C4-2B (cell line): ENCODE data around the gene SLC38A6.
"Not testable (repeated sequence)": the region's sequence is repeated elsewhere in the genome, so short reads cannot be mapped to it uniquely, and the experiment has no call there.

Source experiments
- H3K27ac ChIP-seq: fragments of 450-650 bp; 2 replicates; pipeline ENCODE4 v1.5.1; 2017
- ZFX ChIP-seq: fragments of 450-650 bp; IDR thresholded peaks from 2 replicates; pipeline ENCODE4 v1.6.1; 2017
- TF ChIP-seq, protein P1 (sequence below): fragments of 450-650 bp; conservative IDR thresholded peaks from 2 replicates; pipeline ENCODE4 v1.5.1; 2017; ENCODE audit warnings: mild to moderate bottlenecking

The SLC38A6 gene

DNA sequence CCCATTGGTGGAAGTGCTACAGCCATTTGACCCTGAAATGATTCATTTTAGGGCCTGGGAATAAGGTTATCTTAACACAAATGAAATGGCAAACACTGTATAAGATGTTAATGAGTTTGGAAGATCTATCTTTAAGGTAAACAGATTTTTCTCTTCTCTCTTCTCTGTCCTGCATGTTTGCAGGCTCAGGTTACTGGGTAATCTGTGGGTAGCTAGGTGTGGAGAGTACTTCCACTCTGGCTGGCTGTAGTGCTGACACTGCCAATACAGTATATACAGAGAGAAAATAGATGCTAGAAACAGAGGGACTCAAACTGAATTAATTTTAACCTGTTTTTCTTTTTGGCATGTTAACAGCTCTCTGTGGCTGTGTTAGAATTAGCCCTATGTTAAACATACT is 84.6 kb downstream of the SLC38A6 start:
- no peak overlapping the region for H3K27ac ChIP-seq
- no peak for TF ChIP-seq ZFX
- TF ChIP-seq, protein P1, sequence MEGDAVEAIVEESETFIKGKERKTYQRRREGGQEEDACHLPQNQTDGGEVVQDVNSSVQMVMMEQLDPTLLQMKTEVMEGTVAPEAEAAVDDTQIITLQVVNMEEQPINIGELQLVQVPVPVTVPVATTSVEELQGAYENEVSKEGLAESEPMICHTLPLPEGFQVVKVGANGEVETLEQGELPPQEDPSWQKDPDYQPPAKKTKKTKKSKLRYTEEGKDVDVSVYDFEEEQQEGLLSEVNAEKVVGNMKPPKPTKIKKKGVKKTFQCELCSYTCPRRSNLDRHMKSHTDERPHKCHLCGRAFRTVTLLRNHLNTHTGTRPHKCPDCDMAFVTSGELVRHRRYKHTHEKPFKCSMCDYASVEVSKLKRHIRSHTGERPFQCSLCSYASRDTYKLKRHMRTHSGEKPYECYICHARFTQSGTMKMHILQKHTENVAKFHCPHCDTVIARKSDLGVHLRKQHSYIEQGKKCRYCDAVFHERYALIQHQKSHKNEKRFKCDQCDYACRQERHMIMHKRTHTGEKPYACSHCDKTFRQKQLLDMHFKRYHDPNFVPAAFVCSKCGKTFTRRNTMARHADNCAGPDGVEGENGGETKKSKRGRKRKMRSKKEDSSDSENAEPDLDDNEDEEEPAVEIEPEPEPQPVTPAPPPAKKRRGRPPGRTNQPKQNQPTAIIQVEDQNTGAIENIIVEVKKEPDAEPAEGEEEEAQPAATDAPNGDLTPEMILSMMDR: no peak

DNA sequence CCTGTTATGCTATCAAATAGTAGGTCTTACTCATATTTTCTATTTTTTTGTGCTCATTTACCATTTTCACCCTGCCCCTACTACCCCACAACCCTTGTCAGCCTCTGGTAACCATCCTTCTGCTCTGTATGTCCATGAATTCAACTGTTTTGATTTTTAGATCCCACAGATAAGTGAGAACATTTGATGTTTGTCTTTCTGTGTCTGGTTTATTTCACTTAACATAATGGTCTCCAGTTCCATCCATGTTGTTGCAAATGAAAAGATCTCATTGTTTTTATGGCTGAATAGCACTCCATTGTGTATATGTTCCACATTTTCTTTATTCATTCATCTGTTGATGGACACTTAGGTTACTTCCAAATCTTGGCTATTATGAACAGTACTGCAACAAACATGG is 91.4 kb downstream of the SLC38A6 start:
- H3K27ac ChIP-seq: not testable (repeated sequence)

- no peak overlapping the region for H3K27ac ChIP-seq
- TF ChIP-seq, protein P1: no peak
- no peak for TF ChIP-seq ZFX
These were observed 93.8 kb downstream of the SLC38A6 start for GRCh38 chr14:61074852-61075251.

DNA sequence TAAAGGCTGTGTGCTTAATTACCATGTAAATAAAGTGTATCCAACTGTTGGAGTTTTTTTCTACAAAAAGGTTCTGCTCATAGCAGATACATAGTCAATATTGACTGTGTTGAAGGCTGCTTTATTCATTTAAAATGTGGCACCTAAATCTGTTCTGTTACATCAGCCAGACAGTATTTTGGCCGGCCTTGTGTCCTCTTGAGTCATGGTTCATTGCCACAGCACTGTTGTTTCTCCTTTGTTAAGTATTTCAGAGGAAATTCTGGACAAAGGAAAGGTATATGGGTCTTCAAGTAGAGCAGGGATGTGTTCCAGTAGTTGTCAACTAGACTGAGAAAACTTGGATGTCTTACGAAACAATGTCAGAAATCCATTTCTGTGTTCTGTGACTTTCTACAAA is 95.5 kb downstream of the SLC38A6 start:
- H3K27ac ChIP-seq: no peak overlapping the region
- no peak for TF ChIP-seq ZFX
- TF ChIP-seq, protein P1: no peak

GRCh38 chr14:61077437-61077836 is 96.4 kb downstream of the SLC38A6 start:
- H3K27ac ChIP-seq: no peak overlapping the region

GRCh38 chr14:61077951-61078720 is 97.1 kb downstream of the SLC38A6 start:
- no peak overlapping the region for H3K27ac ChIP-seq
- TF ChIP-seq, protein P1: no peak
- no peak for TF ChIP-seq ZFX

More at GRCh38 chr14:61077437-61077836, 96.4 kb downstream of the SLC38A6 start:
- no peak for TF ChIP-seq ZFX
- TF ChIP-seq, protein P1: no peak

- H3K27ac ChIP-seq: no peak overlapping the region
- TF ChIP-seq, protein P1: no peak
- TF ChIP-seq ZFX: no peak
These were observed 99.6 kb downstream of the SLC38A6 start for GRCh38 chr14:61080591-61081010.

GRCh38 chr14:61088081-61088480 is 107.0 kb downstream of the SLC38A6 start:
- no peak for TF ChIP-seq ZFX
- TF ChIP-seq, protein P1: no peak
- no peak overlapping the region for H3K27ac ChIP-seq
